DMS79 treated with DMSO at 0.1 percent for 48 hours (cell line): ENCODE results near the gene DNAJB6.
"Not testable (repeated sequence)": the region's sequence is repeated elsewhere in the genome, so short reads cannot be mapped to it uniquely, and the experiment has no call there.

Experiments used
- DNase-seq: peaks from one replicate; lab custom pipeline; 2025; lab: John Stamatoyannopoulos, UW

DNAJB6 gene

DNA sequence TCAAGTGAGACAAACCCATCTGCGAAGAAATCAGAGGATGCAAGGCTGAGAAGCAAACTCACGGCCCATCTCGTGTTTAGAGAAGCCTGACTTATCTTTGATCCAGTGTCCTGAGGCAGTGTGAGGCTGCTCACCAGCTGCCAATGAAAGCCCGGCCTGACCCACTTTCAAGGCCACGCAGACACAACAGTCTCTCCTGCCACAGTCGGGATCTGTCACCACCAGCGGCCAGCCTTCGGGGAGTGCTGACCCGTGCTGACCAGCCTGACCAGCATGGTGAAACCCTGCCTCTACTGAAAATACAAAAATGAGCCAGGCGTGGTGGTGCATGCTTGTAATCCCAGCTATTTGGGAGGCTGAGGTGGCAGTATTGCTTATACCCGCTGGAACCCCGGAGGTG lies 7.4 kb upstream of the DNAJB6 start:
- no peak for DNase-seq

DNA sequence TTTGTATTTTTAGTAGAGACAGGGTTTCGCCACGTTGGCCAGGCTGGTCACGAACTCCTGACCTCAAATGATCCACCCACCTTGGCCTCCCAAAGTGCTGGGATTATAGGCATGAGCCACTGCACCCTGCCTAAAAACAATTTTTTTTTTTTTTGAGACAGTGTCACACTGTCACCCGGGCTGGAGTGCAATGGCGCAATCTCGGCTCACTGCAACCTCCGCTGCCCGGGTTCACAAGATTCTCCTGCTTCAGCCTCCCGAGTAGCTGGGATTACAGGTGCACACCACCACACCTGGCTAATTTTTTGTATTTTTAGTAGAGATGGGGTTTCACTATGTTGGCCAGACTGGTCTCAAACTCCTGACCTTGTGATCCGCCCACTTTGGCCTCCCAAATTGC lies 6.2 kb upstream of the DNAJB6 start:
- not testable (repeated sequence) for DNase-seq

DNA sequence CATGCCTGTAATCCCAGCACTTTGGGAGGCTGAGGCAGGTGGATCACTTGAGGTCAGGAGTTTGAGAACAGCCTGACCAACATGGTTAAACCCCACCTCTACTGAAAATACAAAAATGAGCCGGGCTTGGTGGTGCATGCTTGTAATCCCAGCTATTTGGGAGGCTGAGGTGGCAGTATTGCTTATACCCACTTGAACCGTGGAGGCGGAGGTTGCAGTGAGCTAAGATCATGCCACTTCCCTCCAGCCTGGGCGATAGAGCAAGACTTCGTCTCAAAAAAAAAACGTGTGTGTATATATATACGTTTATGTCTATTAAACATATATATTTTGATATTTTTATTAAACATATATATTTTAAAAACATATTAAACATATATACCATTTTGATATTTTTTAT lies 5.8 kb upstream of the DNAJB6 start:
- not testable (repeated sequence) for DNase-seq

DNA sequence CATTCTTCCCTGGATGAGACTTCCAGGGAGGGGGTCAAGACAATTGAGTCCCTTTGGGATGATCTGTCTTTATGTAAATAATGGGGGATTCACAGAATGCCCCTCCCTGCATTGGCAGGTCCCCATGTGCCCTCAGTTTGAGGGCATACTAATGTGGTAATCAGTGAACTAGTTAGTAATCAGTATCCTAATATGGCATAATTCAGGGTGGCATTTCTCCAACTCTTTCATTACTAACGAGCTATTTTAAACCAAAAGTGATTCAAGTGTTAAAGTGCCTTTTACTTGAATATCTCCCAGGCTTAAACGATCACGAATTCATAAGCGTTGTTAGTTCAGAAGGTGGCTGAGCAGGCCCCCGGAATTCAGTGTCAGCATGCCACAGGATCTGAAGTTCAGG lies 1.6 kb upstream of the DNAJB6 start:
- DNase-seq: no peak

DNA sequence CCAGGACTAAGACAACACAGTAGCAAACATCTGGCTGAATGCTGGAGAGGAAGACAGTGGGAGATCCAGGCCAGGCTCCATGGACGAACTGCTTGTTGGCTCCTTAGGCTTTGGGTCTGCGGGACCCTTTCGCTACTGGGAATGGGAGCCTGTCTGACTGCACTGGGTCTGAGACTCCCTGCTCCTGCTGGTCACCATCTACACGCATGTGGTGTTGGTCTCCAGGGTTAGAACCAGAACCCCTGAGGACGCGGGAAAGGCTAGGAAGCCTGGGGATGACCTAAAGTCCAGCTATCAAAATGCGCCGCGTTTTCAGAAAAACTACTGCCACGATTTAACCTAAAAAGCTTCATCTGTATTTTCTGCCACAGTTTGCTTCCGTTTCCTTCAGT lies 817 bp upstream of the DNAJB6 start:
- DNase-seq: no peak

DNA sequence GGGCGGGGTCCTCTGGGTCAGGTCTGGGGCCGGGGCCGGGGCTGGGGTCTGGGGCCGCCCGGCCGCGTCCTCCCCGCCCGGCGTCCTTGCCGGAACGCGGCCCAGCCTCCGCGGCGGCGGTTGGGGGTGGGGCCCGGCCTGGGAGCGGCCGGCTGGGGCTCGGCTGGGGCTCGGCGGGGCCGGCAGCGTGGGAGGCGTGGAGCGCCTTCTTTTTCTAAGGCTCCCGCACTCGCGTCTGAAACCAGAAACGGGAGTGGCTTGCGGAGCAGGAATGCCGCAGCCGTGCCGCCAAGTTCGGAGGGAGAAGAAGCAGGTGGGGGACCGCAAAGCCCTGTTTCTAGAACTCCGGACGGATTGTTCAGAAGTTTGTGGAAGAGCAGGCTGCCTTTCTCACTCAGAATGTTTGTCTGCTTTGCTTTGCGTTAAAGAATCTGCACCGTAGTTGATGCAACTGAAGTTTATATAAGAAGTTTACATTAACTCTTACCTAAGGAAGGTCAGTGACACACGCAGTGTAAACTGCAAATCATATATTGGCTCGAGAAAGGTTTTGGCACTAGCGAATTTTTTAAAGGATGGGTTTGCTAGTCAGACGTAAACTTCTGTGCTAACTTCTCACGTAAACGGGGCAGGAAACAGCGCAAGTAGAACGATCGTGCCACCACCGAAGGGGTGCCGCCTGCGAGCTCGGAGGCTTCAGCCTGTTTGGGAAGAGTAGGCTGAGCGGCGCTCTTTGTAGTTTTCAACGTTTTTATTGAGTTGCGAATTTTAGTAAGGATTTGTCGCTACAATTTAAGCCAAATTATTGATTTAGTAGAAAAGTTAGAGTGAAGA lies 729 bp downstream of the DNAJB6 start:
- DNase-seq: peak; percentile 19

DNA sequence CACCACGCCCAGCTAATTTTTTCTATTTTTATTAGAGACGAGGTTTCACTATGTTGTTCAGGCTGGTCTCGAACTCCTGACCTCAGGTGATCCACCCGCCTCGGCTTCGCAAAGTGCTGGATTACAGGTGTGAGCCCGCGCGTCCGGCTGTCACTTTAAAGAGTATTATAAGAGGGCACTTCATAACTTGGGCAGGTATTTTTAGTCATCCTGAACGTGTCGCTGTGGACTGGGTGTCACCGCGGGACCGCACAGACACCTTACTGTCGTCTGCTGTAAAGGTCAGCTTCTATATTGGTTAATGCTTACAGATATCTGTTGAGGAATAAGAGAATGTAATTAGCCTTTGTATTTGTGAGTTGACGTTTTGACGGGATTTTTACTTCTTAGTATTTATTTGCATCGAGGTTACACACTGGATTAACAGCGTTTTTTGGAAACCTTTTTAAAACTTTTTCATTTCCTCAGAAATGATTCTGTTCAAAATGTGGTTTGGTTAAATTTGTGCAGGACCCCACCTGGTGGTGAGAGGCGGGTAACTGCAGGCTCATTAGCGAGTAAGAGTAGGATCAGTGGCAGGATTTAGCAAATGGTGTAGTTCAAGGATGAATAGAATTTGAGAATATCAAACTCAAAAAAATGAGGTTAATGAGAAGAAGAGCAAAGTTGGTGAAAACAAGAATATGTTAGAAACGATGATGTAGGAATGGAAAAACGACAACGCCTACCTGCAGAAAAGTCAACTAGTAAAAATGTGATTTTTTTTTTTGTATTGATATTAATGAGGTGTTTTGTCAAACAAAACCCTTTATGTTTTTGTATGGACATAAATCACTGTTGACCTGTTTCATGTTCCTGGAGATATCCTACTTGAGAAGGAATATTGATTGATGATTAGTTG lies 3.2 kb downstream of the DNAJB6 start:
- DNase-seq: peak; percentile 57

DNA sequence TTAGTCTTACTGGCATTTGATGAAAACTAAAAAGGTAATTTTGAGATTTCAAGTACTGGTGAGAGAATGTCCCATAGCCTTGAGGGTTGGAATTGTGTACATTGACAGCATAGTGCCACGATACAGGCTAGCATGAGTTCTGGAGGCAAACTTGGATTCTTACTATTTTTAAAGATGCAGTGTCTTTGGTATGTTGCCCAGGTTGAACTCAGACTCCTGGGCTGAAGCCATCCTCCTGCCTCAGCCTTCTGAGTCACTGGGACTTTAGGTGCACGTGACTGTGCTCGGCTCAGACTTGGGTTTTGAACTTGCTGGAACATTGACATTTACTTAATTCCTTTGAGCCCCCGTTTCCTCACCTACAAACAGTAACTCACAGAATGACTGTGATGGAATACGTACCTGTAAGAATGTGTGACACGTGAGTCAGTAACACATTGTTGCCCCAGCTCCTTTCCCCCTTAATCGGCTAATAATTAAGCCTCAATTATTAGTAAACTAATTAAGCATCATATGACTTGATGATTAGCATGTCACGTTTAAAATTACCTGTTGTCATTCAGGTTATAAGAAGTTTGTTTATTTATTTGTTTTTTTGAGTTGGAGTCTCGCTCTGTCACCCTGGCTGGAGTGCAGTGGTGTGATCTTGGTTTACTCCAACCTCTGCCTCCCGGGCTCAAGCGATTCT lies 10.6 kb downstream of the DNAJB6 start:
- DNase-seq: no peak

DNA sequence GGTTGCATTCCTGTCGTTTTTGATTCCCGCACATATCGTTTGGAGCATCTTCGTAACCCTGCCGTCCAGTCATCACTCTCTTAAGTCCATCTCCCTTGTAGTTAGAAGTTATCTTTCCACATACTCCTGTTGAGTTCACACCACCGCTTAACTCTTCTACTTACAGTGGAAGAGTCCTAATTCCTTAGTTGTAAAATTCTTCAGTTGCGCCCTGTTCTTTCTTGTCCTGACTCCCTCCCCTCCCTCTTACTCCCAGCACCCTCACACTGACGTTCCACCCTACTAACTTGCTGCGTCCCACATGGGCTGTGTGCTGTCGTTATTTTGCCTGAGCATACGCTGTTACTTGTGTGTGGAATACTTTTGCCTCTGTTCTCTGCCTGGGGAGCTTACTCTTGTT lies 11.7 kb downstream of the DNAJB6 start:
- no peak for DNase-seq

DNA sequence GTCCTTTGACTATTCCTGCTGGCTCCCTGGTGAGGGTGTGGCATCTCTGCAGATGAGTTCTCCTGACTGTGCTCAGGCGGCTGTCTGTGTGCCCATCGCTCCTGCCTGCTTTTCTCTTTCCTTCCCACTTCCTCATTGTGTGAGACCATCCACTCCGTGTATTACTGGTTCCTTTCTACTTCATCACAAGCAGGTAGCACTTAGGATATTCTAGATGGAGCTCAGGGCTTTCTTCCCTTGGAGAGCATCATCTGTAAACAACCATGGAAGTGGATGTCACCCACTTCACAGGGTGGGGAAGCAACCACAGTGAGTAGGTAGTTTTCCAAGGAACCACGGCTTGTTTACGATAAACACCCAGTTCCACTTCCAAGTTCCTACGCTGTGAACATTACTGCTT lies 15.7 kb downstream of the DNAJB6 start:
- DNase-seq: no peak

DNA sequence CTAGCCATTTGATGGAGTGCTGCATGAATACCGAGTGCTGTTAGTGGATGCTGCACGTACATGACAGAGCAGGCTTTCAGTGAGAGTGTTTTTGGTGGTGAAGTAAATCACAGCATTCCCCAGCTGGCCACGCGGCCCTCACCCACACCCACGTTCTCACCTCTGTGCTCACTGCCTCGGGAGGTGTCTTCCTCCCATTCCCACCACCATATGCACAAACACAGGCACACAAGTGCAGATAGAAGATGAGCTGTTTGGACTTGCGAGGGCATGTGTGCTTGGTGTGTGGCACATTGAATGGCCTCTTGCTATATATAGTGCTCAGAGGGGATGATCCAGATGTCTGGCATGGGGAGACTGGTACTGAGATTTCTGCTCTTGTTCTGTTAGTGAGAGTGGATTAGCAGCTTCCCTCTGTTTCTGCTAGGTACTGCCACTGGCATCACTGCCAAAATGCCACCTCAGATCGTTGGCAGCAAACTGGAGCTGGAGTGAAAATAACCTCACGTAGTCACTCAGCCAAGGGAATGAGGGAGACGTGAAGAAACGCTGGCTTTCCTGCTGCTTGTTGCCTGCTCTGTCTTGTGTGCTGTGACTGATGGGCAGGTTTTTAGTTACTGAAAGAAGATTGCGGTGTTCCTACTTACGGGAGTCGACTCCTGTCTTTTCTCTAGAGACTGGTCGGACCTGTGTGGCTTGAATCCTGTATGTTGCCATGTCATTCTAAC lies 19.1 kb downstream of the DNAJB6 start:
- peak; percentile 18 for DNase-seq

DNA sequence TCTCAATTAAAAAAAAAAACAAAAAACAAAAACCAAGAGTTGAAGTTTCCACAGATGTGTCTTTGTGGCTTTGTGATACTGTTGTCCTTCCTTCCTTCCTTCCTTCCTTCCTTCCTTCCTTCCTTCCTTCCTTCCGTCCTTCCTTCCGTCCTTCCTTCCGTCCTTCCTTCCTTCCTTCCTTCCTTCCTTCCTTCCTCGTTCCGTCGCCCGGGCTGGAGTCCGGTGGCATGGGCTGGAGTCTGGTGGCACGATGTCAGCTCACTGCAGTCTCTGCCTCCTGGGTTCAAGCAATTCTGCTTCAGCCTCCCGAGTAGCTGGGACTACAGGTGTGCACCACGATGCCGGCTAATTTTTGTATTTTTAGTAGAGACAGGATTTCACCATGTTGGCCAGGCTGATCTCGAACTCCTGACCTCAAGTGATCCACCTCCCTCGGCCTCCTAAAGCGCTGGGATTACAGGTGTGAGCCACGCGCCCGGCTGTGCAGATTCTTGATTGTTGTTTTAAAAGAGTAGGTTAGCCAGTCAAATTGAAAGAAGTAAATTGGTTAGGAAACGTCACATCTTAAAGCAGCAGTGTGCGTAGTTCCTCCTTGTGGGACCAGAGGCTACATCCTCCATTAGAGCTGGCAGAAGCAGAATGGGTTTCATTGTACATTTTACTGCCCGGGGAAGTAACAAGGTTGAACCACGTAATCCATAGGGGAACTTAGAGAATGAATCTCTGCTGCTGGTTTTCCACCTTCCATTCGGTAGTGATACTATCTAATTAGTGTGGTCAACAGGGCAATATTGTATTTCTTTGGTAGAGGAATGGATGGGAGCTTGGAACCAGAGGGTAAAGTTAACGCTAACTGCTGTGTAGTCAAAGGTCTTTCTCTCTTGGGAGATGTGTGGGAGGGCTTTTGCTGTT lies 20.6 kb downstream of the DNAJB6 start:
- no peak for DNase-seq

DNA sequence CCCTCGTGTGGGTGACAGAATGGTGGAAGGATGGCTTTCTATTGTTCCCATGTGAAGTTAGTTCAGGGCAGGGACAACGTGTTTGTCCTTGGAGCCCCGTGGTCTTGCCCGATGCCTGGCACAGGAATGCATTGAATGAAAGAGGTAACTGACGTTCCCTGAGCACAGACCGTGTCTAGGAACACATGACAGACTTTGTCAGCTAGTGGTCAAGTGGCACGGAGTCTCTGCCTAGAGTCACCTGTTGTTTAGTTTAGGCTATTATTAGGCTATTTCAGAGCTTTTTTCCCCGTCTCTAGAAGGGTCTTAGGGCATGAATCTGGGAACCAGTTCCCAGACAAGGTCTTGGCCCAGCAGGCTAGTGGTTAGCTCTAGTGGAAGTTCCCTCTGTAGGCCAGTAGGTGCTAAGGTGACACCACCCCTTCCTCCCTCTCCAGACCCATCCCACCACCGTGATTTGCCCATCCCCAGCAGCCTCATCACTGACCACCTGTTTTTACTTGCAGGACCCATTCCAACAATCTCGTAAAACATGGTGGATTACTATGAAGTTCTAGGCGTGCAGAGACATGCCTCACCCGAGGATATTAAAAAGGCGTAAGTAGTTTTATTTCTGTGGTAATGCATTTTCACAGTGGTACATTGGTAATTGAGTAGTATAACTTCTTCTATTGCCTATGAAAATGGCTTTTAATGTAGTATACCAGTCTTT lies 21.4 kb downstream of the DNAJB6 start:
- DNase-seq: peak; percentile 86

DNA sequence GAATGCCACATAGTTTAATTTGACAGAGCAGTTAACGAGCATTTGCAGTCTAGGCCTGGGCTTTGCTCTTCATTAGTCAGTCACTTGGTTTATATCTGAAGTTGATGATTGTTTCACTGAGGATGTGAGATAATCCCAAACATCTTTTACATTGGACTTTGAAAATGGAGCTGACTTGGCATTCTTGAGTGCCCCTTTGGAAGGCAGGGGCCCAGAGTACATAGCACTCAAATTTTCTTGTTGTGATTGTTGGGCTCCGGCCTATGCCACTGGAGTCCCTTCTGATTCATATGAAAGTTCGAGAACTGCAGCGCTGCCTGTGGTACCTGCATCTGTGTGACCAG lies 21.9 kb downstream of the DNAJB6 start:
- no peak for DNase-seq

DNA sequence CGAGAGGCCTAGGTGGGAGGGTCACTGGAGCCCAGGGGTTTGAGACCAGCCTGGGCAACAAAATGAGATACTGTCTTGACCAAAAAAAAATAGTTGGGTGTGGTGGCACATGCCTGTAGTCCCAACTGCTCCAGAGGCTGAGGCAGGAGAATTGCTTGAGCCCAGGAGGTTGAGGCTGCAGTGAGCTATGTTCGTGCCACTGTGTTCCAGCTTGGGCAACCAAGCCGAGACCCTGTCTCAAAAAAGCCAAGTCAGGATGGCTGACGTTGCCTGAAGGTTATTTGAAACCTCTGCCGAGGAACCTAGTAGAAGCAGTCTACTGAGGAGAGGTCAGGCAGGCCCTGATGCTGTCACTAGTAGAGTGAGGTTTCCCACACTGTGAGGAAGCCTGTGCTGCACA lies 22.8 kb downstream of the DNAJB6 start:
- DNase-seq: no peak

DNA sequence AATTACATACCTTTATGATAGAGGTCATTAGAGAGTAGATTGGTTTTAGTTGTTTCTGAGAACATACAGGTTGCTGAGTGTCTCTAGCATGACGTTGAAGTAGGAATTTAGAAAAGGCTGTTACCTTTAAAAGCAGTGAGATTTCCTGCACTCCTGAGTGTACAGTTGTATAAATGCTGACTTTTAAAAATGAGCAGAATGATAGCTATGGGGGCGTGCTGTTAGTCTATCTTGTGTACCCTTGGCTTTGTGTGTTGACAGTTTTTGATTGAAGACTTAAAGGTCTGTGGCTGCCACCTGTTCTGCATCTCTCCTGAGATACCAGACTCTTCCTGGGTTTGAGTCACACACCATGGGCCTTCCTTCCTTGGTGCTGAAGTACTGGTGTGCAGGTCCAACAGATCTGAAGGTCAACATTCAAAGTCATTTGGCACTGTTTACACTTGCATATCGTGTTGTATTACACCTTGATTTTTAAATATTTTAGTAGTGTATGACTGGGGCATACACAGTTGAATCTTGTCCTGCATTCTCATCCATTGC lies 23.8 kb downstream of the DNAJB6 start:
- DNase-seq: no peak

DNA sequence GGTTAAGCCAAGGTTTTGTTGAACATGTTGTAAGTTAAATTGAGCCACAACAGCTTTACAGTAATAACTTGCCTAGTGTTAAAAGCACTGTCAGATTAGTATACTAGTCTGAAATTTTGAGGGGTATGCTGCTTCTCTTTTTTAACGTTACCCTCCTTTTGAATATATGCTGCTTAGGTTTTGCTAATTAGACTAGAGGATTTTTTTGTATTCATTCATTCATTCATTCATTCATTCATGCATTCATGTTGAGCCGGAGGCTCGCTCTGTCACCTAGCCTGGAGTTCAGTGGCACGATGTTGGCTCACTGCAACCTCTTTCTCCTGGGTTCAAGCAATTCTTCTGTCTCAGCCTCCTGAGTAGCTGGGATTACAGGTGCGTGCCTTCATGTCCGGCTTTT lies 24.7 kb downstream of the DNAJB6 start:
- DNase-seq: no peak

DNA sequence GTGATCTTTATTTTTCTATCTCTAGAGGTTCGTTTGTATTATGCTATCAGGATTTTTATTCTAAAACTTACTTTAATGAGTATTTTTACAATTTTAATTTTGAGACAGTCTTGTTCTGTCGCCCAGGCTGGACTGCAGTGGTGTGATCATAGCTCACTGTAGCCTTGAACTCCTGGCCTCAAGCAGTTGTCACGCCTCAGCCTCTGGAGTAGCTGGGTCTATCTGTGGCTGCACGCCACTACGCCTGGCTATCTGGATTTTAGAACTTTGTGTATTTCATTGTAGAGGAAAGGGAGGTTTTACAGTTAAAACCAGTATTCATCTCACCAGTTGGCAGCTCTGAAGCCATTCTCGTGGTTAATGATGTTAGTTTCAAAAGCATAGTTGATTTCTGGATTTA lies 25.9 kb downstream of the DNAJB6 start:
- DNase-seq: no peak

DNA sequence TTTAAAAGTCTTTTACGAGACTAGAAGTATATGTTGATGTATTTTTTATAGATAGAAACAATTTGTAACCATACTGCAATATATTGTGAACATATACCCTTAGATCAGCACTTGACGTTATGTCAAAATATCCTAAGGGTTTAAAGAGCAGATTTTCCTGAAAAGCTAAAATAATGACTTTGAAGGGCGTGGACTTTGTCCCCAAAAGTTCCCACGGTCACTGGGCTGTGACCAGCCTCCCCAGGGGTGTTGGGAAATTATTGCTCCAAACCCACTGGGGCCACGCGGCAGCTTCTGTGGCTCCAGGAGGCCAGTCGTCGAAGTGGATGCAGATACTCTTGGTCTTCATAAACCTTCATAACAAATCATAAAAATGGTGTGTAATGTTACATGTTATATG lies 29.9 kb downstream of the DNAJB6 start:
- no peak for DNase-seq

DNA sequence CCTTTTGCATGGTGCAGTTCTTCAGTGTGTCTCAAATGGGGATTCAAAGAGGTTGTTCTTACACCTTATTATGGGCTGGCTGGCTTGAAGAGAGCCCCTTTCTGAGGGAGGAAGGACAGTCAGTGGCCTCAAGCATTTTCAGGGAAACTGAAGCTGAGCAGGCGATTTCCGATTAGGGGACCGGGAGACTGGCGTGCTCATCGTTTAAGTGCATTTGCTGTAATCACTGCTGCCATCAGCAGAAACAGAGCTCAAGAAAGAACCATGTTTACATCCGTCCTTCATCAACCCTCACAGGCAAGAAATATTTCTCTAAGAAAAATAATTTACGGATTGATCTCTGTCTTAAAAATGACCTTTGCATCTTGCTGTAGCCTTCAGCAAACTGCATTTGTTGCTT lies 32.2 kb downstream of the DNAJB6 start:
- DNase-seq: no peak
